ENCODE measurements around the gene TRIM47. TPM values are rescaled to one million over a fixed set of nuclear protein-coding genes. Genes with fewer than 3 reads are reported as not detected.

The TRIM47 gene
- total and polyA plus RNA-seq, 2 of the 13 experiments (the other 11 are each of a cell fraction or from before 2014, with no cell fraction given), result 33.5 to 82.0 TPM

DNA sequence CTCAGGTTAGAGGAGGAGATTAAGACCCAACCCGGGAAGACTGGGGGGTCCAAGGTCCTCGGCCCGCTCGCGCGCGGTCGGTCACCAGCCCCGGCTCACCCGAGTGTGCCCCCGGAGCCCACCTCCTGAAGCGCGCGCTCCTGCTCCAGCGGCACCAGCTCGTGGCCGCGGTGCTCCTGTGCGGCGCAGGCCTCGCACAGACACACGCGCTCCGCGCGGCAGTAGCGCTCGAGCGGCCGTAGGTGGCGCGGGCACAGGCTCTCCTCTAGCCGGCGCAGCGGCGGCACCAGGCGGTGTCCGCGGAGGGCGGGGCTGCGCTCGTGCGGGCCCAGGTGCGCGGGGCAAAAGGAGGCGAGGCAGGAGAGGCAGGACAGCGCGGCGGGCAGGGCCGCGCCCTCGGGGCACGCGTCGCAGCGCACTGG lies 618 bp downstream of the TRIM47 start:
- no TSS peak for BruUV-seq (replicated peaks)
- Histone ChIP-seq H3K4me1 (ENCODE audit: insufficient read depth, low read length) (peaks cover 46% of the 10 kb centered on the region), H3K9ac (ENCODE audit: insufficient read depth, low read depth, low read length) (peak overlapping the region; percentile 97), H3K36me3 (replicated peaks in 1 of 2; ENCODE audit: control insufficient read depth in 1 of 2, insufficient read depth in 2 of 2, low read length in 2 of 2) (peaks cover 3 to 18% of the 10 kb centered on the region in 2 experiments; a peak in 4 of 5 replicates), H3K27ac (ENCODE audit: extremely low read length, insufficient read depth, low read length) (peak overlapping the region; percentile 99), H3K4me3 (replicated peaks in 1 of 3; ENCODE audit: insufficient read depth in 1 of 3, low read depth in 2 of 3, low read length in 3 of 3) (peak overlapping the region; percentile 71 to 84 (median 84)), H2AFZ (ENCODE audit: low read length) (no peak overlapping the region), H4K20me1 (ENCODE audit: insufficient read depth, low read length) (no peaks in the 10 kb centered on the region; the same call in 1 of the 2 replicates), H3K79me2 (ENCODE audit: insufficient read depth, low read length) (peaks cover 21% of the 10 kb centered on the region), H3K9me3 (ENCODE audit: low read length) (no peaks in the 10 kb centered on the region), H3K27me3 (ENCODE audit: control insufficient read depth in 1 of 2, insufficient read depth in 2 of 2, low read length in 2 of 2) (no peaks in the 10 kb centered on the region), H3K4me2 (ENCODE audit: low read depth, low read length) (peak overlapping the region; percentile 98)
- ChIA-PET POLR2A (interaction anchor here (0.6 to 13.8 kb wide), 18 partner anchors 11 to 128 kb away, joined by 4 to 454 read pairs (median 26); partner anchors contain the start of genes ACOX1, CDK3, GALK1 and MRPL38), CTCF (ENCODE audit: low intra/inter-chr PET ratio, low total read pairs) (interaction anchor here (1.1 to 1.7 kb wide), 2 partner anchors 17 to 22 kb away, joined by 3 to 5 read pairs; no protein-coding TSS in a partner anchor)
- 2% methylated on average over 25 of the region's 56 CpGs for WGBS (ENCODE audit: low lambda C conversion rate)
- FAIRE-seq (no peak), ATAC-seq (peak; percentile 54), DNase-seq (ENCODE audit: low spot score) (peak; percentile 68)
- in situ Hi-C loops (cut with HindIII; ENCODE audit: extremely low pct_ligation_motif_present, low pct_unique_long_range_greater_than_20kb), result no loop called here
- intact Hi-C loops (cut with micrococcal nuclease; ENCODE audit: unreplicated experiment), result loop anchor here (2.0 kb wide), 1 partner anchor 23 kb away; the partner anchor contains the start of gene WBP2
- TF ChIP-seq, protein P1, sequence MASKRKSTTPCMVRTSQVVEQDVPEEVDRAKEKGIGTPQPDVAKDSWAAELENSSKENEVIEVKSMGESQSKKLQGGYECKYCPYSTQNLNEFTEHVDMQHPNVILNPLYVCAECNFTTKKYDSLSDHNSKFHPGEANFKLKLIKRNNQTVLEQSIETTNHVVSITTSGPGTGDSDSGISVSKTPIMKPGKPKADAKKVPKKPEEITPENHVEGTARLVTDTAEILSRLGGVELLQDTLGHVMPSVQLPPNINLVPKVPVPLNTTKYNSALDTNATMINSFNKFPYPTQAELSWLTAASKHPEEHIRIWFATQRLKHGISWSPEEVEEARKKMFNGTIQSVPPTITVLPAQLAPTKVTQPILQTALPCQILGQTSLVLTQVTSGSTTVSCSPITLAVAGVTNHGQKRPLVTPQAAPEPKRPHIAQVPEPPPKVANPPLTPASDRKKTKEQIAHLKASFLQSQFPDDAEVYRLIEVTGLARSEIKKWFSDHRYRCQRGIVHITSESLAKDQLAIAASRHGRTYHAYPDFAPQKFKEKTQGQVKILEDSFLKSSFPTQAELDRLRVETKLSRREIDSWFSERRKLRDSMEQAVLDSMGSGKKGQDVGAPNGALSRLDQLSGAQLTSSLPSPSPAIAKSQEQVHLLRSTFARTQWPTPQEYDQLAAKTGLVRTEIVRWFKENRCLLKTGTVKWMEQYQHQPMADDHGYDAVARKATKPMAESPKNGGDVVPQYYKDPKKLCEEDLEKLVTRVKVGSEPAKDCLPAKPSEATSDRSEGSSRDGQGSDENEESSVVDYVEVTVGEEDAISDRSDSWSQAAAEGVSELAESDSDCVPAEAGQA (IDR thresholded peaks at IDR 0.05; ENCODE audit: low read depth), result no peak; the same call in 1 of the 2 replicates
- TF ChIP-seq, protein P1 (CRISPR knock-in tag; IDR thresholded peaks at IDR 0.05; ENCODE audit: borderline replicate concordance), result peak; percentile 71; the same call in 1 of the 2 replicates
- TF ChIP-seq ZSCAN20 (CRISPR knock-in tag; IDR thresholded peaks at IDR 0.05; ENCODE audit: borderline replicate concordance) (peak; percentile 25; the same call in 1 of the 2 replicates), ZKSCAN8 (CRISPR knock-in tag; IDR thresholded peaks at IDR 0.05; ENCODE audit: borderline replicate concordance) (no peak), SIX1 (CRISPR knock-in tag; IDR thresholded peaks at IDR 0.05; ENCODE audit: borderline replicate concordance) (no peak), MIXL1 (CRISPR knock-in tag; IDR thresholded peaks at IDR 0.05) (no peak), SETDB1 (CRISPR knock-in tag; IDR thresholded peaks at IDR 0.05; ENCODE audit: borderline replicate concordance) (no peak), ZNF547 (CRISPR knock-in tag; IDR thresholded peaks at IDR 0.05) (no peak; the same call in 1 of the 2 replicates), NFYB (CRISPR knock-in tag; IDR thresholded peaks at IDR 0.05) (no peak), GTF2F1 (IDR thresholded peaks at IDR 0.05; ENCODE audit: low read length) (0 out of 2 replicates have a peak, but pooled peaks have one; percentile 40)
- TF ChIP-seq, protein P2, sequence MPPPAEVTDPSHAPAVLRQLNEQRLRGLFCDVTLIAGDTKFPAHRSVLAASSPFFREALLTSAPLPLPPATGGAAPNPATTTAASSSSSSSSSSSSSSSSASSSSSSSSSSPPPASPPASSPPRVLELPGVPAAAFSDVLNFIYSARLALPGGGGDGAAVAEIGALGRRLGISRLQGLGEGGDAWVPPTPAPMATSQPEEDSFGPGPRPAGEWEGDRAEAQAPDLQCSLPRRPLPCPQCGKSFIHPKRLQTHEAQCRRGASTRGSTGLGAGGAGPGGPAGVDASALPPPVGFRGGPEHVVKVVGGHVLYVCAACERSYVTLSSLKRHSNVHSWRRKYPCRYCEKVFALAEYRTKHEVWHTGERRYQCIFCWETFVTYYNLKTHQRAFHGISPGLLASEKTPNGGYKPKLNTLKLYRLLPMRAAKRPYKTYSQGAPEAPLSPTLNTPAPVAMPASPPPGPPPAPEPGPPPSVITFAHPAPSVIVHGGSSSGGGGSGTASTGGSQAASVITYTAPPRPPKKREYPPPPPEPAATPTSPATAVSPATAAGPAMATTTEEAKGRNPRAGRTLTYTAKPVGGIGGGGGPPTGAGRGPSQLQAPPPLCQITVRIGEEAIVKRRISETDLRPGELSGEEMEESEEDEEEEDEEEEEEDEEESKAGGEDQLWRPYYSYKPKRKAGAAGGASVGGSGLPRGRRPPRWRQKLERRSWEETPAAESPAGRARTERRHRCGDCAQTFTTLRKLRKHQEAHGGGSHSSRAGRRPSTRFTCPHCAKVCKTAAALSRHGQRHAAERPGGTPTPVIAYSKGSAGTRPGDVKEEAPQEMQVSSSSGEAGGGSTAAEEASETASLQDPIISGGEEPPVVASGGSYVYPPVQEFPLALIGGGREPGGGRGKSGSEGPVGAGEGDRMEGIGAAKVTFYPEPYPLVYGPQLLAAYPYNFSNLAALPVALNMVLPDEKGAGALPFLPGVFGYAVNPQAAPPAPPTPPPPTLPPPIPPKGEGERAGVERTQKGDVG (CRISPR knock-in tag; IDR thresholded peaks at IDR 0.05; ENCODE audit: borderline replicate concordance), result no peak; the same call in 1 of the 2 replicates
- TF ChIP-seq, protein P3, sequence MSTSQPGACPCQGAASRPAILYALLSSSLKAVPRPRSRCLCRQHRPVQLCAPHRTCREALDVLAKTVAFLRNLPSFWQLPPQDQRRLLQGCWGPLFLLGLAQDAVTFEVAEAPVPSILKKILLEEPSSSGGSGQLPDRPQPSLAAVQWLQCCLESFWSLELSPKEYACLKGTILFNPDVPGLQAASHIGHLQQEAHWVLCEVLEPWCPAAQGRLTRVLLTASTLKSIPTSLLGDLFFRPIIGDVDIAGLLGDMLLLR (CRISPR knock-in tag; IDR thresholded peaks at IDR 0.05), result peak; percentile 83
- TF ChIP-seq, protein P4, sequence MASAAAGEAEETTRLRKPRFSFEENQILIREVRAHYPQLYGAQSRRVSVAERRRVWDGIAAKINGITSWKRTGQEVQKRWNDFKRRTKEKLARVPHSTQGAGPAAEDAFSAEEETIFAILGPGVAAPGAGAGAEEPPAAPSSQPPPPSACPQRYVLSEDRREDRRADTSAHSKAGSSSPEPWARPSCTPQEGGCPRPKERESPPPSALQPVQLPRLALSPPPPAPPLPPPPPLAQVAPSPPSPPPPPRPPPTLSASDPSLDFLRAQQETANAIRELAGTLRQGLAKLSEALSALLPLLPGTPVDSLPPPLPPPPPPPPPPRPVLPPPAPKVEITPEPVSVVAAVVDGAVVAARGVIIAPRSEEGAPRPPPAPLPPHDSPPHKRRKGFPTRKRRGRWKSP (CRISPR knock-in tag; IDR thresholded peaks at IDR 0.05), result peak; percentile 93

All from HepG2 (cell line).